IMR-90 (cell line): Measurements from ENCODE around the gene SYNE1.

Experiments used
- BHLHE40 ChIP-seq: fragments of 150-350 bp; IDR thresholded peaks from 2 replicates; pipeline ENCODE4 v1.6.1; 2016; ENCODE audit warnings: mild to moderate bottlenecking, low read depth, low read length
- CEBPB ChIP-seq: IDR thresholded peaks from 2 replicates; pipeline ENCODE4 v1.6.1; 2012; ENCODE audit warnings: low read depth, low read length, improper control_type of control experiment
- MAZ ChIP-seq: IDR thresholded peaks from 2 replicates; pipeline ENCODE4 v1.6.1; 2012; ENCODE audit warnings: low read depth, mild to moderate bottlenecking, low read length, improper control_type of control experiment, moderate library complexity, borderline replicate concordance
- POLR2A ChIP-seq: IDR thresholded peaks from 2 replicates; pipeline ENCODE4 v1.6.1; 2012; ENCODE audit warnings: mild to moderate bottlenecking, low read depth, low read length
- SMC3 ChIP-seq: fragments of 150-350 bp; IDR thresholded peaks from 2 replicates; pipeline ENCODE4 v1.6.1; 2016; ENCODE audit warnings: low read depth, mild to moderate bottlenecking, antibody characterized with exemption, low read length, moderate library complexity
- TF ChIP-seq, protein P1 (sequence below): conservative IDR thresholded peaks from 2 replicates; pipeline ENCODE4 v1.5.1; 2012; ENCODE audit warnings: mild to moderate bottlenecking, low read depth, low read length, improper control_type of control experiment
- TF ChIP-seq, protein P2 (sequence below): fragments of 150-350 bp; IDR thresholded peaks from 2 replicates; pipeline ENCODE4 v1.6.1; 2016; ENCODE audit warnings: low read depth, mild to moderate bottlenecking, low read length, moderate library complexity, borderline replicate concordance

DNA sequence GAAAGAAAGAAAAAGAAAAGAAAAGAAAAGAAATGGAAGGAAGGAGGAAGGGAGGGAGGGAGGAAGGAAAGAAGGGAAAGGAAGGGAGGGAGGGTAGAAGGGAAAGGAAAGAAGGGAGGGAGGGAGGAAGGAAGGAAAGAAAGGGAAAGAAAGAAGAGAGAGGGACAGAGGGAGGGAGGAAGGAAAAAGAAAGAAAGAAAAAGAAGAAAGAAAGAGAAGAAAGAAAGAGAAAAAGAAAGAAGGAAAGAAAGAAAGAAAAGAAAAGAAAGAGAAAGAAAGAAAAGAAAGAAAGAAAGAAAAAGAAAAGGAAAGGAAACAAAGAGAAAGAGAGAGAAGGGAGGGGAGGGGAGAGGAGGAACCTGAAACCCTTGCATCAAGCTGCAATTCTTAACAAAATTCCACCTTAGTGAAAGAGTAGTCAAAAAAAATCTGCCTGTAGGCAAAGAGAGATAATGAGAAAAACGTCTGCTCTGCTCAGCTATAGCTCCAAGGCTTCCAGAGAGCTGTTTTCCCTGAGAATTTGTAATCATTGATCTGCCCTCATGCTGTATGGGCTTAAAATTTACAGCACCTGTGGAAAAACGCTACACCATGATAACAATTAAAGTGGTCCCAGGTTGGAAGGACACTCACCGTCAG is 43.8 kb upstream of the SYNE1 start:
- TF ChIP-seq, protein P1, sequence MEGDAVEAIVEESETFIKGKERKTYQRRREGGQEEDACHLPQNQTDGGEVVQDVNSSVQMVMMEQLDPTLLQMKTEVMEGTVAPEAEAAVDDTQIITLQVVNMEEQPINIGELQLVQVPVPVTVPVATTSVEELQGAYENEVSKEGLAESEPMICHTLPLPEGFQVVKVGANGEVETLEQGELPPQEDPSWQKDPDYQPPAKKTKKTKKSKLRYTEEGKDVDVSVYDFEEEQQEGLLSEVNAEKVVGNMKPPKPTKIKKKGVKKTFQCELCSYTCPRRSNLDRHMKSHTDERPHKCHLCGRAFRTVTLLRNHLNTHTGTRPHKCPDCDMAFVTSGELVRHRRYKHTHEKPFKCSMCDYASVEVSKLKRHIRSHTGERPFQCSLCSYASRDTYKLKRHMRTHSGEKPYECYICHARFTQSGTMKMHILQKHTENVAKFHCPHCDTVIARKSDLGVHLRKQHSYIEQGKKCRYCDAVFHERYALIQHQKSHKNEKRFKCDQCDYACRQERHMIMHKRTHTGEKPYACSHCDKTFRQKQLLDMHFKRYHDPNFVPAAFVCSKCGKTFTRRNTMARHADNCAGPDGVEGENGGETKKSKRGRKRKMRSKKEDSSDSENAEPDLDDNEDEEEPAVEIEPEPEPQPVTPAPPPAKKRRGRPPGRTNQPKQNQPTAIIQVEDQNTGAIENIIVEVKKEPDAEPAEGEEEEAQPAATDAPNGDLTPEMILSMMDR: no peak
- TF ChIP-seq POLR2A (no peak), BHLHE40 (no peak), SMC3 (no peak), CEBPB (no peak), MAZ (no peak)
- TF ChIP-seq, protein P2, sequence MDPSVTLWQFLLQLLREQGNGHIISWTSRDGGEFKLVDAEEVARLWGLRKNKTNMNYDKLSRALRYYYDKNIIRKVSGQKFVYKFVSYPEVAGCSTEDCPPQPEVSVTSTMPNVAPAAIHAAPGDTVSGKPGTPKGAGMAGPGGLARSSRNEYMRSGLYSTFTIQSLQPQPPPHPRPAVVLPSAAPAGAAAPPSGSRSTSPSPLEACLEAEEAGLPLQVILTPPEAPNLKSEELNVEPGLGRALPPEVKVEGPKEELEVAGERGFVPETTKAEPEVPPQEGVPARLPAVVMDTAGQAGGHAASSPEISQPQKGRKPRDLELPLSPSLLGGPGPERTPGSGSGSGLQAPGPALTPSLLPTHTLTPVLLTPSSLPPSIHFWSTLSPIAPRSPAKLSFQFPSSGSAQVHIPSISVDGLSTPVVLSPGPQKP: no peak
